NCI-H187 (cell line): Measurements from ENCODE around the gene LIF.

Experiments used
- DNase-seq, 2 experiments: peaks; one replicate each; lab custom pipeline; 2025; lab: John Stamatoyannopoulos, UW

Gene LIF

GRCh38 chr22:30262917-30263741, 16.6 kb upstream of the LIF start:
- DNase-seq: peak in 1 of 2 experiments; percentile 5

- no peak for DNase-seq
These were observed 15.6 kb upstream of the LIF start for GRCh38 chr22:30262112-30262511.

GRCh38 chr22:30261134-30261533, 14.6 kb upstream of the LIF start:
- no peak for DNase-seq

GRCh38 chr22:30260682-30261081, 14.1 kb upstream of the LIF start:
- DNase-seq: no peak

- no peak for DNase-seq
These were observed 13.7 kb upstream of the LIF start for GRCh38 chr22:30260276-30260675.

GRCh38 chr22:30254314-30254713, 7.8 kb upstream of the LIF start:
- no peak for DNase-seq

- DNase-seq: no peak
These were observed 6.8 kb upstream of the LIF start for GRCh38 chr22:30253205-30253852.

GRCh38 chr22:30252411-30253204, 6.0 kb upstream of the LIF start:
- DNase-seq: no peak

GRCh38 chr22:30251711-30252110, 5.2 kb upstream of the LIF start:
- DNase-seq: no peak

- no peak for DNase-seq
These were observed 4.2 kb upstream of the LIF start for GRCh38 chr22:30250661-30251267.

- DNase-seq: no peak
These were observed 3.5 kb upstream of the LIF start for GRCh38 chr22:30250039-30250565.

- no peak for DNase-seq
These were observed 2.8 kb upstream of the LIF start for GRCh38 chr22:30249049-30250038.

- DNase-seq: no peak
These were observed 1.9 kb upstream of the LIF start for GRCh38 chr22:30248484-30248883.

- DNase-seq: no peak
These were observed 1.4 kb upstream of the LIF start for GRCh38 chr22:30247974-30248373.

GRCh38 chr22:30247561-30247960, 1.0 kb upstream of the LIF start:
- DNase-seq: no peak

- DNase-seq: no peak
These were observed 336 bp upstream of the LIF start for GRCh38 chr22:30246814-30247376.

- DNase-seq: no peak
These were observed 1.2 kb downstream of the LIF start for GRCh38 chr22:30245181-30245984.

- DNase-seq: no peak
These were observed 1.9 kb downstream of the LIF start for GRCh38 chr22:30244641-30245040.

GRCh38 chr22:30244066-30244465, 2.5 kb downstream of the LIF start:
- no peak for DNase-seq

GRCh38 chr22:30243661-30244060, 2.9 kb downstream of the LIF start:
- DNase-seq: no peak
